8988T (cell line): ENCODE measurements around the gene UBFD1.
"Not testable (repeated sequence)": the region's sequence is repeated elsewhere in the genome, so short reads cannot be mapped to it uniquely, and the experiment has no call there.

Experiments used
- DNase-seq: peaks from one replicate; pipeline ENCODE4 v3.0.0; 2011

UBFD1 gene

DNA sequence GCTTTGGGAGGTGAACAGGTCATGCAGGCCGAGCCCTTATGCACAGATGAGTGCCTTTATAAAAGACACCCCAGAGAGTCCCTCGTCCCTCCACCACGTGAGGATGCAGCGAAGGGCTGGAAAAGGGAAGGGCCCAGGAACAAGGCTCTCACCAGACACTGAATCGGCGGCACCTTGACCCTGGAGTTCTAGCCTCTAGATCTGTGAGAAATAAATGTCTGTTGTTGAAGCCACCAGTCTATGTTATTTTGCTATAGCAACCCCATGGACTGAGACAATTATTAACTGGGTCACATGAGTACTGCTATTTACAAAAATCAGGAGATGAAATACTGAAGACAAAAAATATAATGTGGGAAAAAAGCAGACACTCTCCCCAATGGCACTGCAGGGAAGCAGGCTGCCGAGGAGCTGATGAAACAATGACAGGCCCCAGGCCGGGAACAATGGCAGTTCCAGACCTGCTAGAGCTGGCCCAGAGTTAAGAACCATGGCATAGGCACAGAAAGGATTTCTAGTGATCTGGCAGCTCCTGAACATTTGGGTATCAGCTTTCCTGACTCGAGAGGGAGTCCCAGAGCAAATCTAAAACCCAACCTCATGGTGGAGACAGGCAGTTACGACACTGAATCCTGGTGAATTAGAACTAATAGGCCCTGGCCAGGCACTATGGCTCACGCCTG is 29.4 kb upstream of the UBFD1 start:
- no peak for DNase-seq

DNA sequence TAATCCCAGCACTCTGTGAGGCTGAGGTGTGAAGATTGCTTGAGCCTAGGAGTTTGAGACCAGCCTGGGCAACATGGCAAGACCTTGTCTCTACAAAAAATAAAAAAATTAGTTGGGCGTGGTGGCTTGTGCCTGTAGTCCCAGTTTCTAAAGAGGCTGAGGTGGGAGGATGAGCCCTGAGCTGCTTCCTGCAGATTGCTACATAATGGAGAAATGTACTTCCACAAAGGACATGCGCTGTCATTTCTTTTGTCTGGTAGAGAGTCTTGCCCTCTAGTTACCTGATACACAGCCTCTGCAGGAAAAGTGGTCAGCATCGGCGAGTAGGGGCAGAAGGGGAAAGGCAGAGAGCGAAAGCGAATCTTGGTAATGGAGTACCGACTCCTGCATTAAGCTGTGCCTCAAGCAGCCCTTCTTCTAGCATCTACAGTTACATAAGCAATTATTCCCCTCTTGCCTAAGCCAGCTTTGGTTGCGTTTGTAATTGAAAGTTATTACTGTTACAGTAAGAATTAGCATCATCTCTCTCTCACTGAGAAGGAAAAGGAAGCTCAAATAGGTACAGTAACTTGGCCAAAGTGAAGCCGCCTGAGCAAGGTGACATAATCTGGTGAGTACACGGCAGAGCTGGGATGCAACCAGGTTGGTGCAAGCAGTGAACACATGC is 28.8 kb upstream of the UBFD1 start:
- DNase-seq: no peak

DNA sequence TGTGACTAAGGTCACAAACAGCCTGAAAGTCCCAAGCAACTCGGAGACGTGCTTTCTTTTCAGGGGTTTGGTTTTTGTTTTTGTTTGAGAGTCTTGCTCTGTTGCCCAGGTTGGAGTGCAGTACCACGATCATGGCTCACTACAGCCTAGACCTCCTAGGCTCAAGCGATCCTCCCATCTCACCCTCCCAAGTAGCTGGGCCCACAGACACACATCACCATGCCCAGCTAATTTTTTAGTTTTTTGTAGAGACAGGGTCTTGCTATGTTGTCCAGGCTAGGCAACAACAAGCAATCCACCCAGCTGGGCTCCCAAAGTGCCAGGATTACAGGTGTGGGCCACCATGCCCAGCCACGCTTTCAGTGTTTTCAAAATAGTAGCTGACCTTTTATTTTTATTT is 27.5 kb upstream of the UBFD1 start:
- no peak for DNase-seq

DNA sequence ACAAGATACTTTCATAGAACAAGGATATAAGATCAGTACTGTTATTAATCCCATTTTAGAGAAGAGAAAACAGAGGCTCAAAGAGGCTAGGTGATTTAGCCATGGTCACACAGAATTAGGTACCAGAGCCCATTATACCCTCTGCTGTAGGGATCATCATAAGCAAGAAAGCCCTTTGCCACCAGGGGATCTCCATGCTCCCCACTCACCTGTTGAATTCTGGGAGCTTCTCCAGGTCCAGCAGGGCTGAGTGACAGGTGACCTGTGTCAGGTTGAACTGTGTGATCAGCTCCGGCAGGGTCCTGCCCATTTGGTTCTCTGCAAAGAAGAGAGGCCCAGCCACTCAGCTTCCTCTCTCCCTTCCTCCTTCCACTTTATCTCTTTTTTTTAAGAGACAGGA is 25.1 kb upstream of the UBFD1 start:
- DNase-seq: no peak

DNA sequence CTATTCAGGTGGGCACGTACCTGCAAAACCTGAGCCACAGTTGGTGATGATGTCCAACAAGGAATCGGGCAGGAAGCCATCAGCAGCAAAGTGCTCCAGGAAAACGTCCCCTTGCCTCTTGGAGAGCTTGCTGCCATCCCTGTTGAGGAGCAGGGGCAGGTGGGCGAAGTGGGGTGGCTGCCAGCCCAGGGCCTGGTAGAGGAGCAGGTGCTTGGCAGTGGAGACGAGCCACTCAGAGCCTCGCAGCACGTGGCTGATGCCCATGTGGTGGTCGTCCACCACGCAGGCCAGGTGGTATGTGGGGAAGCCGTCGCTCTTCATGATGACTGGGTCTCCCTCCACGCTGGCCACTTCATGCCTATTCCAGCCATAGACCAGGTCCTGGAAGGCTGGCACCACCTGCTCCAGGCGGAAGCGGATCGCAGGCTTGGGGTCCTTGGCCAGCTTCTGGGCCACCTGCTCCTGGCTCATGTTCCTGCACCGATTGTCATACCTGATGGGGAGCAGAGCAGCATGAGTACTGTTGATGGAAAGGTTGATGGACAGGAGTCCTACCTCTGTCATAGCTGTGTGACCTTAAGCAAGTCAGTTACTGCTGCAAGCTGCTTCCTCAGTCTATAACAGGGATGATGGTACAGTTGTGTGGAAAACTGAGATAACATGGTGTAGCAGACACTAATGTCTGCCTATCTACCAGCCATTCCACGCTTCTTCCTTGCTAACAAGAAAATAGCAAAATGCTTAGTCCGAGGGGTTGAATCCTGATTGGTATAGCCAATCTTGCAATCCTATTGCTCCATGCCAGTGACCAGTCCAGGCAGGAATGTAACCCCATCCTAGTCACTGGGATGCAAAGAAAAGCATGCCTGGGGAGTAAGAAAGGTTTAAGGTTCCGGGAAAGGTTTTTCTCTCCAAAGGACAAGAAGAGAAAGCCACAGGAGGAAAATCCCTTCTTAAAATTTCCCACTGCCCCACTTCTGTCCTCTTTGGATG is 22.4 kb upstream of the UBFD1 start:
- no peak for DNase-seq

DNA sequence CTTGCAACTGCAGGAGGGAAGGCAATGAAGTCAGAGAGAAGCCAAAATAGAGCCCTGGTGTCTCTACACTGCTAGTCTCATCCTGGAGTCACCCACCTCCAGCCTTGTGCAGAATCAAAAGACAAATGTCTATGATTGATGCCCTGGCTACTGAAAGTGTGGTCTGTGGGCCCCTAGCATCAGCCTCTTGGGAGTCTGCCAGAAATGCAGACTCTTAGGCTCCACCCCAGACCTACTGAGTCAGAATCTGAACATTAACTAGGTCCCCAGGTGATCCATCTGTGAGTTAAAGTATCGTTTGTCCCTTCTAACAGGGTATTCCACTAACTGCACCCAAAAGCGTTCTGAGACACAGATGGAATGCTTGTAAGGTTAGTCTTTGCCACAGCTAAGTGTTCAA is 21.6 kb upstream of the UBFD1 start:
- no peak for DNase-seq

DNA sequence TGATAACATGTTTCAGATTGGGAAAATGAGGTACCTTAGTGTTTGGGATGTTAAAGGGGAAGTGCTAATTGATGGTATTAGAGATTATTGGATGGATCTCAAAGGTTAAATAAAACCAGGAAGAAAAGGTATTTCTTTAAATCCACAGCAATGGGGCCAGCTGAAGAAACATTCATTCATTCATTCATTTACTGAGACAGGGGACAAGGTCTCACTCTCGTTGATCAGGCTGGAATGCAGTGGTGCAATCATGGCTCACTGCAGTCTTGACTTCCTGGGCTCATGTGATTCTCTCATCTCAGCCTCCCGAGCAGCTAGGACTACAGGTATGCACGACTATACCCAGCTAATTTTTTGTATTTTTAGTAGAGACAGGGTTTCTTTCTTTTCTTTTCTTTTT is 20.1 kb upstream of the UBFD1 start:
- DNase-seq: no peak

DNA sequence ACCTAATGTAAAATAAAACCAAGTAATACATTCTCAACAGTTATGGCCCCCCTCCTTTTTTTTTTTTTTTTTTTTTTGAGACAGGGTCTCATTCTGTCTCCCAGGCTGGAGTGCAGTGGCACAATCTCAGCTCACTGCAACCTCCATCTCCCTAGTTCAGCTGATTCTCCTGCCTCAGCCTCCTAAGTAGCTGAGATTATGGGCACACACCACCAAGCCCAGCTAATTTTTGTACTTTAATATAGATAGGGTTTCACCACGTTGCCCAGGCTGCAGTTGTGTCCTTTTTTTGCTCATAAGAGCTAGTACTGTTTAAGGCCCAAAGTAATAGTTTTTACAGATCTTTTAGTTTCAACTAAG is 18.6 kb upstream of the UBFD1 start:
- no peak for DNase-seq

DNA sequence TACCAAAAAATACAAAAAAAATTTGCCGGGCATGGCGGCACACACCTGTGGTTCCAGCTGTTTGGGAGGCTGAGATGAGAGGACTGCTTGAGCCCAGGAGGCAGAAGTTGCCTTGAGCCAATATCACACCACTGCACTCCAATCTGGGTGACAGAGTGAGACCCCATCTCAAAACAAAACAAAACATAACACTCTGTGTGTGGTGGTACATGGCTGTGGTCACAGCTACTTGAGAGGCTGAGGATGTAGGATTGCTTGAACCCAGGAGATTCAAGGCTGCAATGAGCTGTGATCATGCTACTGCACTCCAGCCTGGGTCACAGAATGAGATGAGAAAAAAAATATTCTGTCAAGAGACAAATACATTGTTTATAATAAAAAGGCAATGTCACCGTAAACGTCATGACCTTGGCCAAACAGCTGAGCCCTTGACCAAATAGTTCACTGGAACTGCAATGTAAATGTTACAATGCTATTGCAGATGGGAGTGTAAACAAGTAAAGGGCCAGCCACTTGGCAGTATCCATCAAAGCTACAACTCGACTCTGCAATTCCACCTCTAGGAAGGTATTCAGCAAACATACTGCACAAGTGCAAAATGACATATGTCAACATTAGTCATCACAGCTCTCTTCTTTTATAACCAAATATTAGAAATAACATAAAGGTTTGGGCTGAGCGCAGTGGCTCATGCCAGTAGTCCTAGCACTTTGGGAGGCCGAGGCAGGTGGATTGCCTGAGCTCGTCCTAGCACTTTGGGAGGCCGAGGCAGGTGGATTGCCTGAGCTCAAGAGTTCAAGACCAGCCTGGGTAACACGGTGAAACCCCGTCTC is 17.3 kb upstream of the UBFD1 start:
- DNase-seq: no peak

DNA sequence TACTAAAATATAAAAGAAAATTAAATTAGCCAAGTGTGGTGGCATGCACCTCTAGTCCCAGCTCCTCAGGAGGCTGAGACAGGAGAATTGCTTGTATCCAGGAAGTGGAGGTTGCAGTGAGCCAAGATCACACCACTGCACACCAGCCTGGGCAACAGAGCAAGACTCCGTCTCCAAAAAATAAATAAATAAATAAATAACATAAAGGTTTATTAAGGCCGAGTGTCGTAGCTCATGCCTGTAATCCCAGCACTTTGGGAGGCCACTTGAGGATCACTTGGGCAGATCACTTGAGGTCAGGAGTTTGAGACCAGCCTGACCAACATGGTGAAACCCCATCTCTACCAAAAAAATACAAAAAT is 16.7 kb upstream of the UBFD1 start:
- not testable (repeated sequence) for DNase-seq

DNA sequence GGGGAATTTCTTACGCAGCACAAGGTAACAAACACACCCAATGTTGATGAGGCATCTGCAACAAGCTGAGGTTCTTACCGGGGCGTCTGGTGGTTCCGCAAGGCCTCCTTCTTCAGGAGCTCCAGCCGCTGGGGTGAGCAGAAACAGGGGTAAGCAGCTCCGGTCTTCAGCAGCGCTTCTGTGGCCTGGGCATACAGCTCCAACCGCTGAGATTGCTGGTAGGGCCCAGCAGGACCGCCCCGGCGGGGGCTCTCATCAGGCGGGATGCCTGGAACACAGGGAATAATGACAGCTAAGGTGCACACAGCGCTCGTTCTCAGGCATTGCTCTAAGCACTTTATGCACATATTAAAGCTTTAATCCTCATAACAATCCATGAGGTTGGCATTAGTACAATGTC is 13.1 kb upstream of the UBFD1 start:
- DNase-seq: no peak

DNA sequence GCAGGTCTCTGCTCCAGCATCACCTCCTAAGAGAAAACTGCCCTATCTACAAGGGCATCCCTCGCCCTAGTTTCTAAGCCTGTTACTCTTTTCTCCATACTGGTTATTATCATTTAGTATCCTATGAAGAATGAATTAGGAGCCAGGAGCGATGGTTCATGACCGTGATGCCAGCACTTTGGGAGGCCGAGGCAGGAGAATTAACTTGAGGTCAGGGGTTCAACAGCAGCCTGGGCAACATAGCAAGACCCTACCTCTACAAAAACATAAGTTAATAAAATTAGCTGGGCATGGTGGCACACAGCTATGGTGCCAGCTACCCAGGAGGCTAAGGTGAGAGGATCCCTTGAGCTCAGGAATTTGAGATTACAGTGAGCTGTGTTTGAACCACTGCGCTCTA is 7.6 kb upstream of the UBFD1 start:
- no peak for DNase-seq

DNA sequence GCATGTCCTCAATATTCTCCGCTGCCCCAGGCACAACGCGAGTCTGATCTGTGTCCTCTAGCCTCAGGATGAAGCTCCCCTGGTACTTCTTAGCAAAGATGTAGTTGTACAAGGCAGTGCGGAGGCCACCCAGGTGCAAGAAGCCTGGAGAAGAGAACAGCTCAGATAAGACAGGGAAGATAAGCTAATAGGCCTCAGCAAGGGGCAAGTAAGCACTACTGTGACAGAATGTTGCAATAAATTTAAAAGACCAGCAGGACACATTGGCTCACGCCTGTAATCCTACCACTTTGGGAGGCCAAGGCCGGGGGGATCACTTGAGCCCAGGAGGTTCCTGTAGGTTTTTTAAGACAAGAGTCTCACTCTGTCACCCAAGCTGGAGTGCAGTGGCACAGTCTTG is 5.4 kb upstream of the UBFD1 start:
- no peak for DNase-seq

DNA sequence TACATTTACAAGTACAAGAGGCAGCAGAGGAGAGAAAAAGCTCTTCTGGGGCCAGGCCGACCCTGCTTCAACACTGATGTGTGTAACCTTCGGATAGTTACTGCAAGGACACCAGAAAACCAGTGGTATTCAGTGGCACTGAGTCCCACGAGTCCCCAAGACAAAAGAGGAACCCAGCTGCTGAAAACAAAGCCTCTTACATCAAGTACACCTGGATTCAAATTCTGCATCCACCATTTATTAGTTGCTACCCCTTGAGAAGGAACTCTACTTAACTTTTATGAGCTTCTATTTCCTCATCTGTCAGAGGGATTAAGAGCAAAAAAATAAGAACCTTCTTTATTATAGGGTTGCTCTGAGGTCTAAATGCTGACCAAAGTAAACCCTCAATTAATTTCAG is 3.0 kb upstream of the UBFD1 start:
- DNase-seq: no peak

DNA sequence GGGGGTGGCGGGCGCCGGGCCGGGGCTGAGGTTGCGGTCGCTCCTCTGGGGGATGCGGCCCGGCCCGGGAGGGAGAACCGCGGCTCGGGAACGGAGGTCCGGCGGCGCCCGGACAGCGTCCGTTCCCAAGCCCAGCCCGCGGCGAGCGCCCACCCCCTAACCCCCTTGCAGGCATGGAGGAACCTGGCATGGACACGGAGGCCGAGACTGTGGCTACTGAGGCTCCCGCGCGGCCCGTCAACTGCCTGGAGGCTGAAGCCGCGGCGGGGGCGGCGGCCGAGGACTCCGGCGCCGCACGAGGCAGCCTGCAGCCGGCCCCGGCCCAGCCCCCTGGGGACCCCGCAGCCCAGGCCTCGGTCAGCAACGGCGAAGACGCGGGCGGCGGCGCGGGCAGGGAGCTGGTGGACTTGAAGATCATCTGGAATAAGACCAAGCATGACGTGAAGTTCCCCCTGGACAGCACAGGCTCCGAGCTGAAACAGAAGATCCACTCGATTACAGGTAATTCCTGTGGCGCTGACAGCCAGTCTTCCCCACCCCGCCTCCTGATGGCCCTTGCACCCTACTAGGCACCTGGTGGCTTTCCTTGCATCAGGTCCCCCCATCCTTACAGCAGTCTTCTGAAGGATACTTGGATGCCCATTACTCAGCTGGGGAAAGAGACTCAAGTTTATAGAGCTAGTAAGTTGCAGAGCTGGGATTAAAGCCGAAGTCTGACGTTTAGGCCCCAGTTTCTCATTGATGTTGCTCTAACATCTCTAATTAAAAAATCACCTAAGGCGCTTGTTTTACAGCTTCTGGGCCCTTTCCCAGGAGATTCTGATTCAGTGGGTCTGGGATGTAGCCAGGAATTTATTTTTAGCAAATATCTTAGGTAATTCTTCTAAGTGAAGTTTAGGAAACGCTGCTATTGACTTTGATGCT is 514 bp downstream of the UBFD1 start:
- DNase-seq: no peak

DNA sequence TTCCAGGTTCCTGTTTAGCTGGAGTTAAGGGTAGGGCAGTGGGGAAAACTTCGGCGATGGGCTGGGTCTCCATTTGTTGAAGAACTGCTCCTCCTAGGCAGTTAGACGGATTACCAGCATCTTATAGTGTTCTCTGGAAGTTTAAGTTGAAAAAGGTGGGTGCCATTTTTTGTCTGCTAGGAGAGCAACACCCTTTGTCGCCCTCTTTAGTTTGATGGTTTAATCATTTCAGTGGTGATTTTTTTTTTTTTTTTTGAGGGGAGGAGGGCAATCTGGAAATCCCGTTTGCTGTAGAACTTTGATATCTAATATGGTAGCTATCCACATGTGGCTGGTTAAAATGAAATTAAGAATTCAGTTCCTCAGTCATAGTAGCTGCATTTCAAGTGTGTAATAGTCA is 4.1 kb downstream of the UBFD1 start:
- DNase-seq: no peak

DNA sequence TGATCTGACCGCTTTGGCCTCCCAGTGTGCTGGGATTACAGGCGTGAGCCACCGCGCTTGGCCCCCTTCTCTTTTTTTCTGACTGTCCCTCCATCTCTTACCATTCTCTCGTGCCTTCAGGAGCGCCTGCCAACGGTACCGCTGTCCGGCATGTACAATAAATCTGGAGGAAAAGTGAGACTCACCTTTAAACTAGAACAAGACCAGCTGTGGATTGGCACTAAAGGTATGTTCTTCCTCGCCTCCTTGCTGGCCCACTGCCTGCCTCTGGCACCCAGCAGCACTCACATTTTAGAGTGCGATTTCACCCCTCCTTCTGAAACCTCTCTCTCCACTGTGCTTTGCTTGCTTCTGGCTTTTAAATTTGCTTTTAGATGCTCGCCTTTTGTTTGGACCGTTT is 5.0 kb downstream of the UBFD1 start:
- DNase-seq: no peak

DNA sequence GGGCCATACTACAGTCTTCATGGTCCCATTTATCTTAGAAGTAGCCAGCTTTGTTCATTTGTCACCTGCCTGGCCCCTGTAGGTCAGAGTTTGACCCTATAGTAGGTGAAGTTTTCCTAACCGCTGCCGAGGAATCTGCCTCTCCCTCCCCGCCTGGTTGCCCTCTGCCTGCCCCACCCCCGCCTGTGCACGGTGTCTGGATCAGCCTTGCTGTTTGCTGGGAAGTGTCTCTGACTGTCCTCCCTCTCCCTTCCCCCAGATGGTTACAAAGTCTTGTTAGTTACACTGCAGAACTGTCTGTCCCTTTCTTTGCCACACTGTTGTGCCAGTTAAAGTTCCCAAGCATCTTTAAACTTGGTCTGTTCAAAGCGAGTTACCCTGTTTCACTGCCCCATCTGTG is 5.7 kb downstream of the UBFD1 start:
- DNase-seq: no peak

DNA sequence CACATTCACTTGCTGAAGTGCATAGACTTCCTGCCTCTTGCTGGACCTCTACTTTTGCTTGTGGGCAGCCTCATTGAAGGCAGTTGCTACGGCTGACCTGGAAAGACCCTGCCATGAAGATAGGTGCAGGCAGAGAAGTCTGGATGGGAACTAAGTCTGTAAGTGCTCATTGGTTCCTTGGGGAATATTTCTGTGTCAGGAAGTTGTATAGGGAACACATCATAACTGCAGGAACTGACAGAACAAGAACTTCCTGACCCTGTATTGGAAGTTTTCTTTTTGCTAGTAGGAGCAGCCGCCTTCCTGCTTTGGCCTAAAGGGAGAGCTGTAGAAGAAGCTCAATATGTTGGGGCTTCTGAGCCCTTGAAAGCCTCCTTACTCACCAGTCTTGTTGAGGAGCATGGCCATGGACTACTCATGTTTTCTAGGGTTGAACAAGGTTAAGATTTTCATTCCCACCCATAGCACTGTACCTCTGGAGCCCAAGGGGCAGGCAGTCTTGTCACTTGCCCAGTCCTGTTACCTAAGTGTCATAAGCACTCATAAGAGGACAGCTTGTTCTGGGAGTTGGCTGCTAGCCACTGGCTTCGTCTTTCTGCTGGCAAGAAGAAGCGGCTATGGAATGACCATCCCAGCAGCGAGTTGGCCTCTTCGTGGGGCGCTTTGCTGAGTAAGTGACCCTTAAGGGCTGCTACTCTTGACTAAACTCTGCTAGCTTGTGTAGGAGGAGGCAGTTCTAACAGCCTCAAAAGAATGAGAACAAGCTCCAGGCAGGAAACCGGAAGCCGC is 7.2 kb downstream of the UBFD1 start:
- no peak for DNase-seq

DNA sequence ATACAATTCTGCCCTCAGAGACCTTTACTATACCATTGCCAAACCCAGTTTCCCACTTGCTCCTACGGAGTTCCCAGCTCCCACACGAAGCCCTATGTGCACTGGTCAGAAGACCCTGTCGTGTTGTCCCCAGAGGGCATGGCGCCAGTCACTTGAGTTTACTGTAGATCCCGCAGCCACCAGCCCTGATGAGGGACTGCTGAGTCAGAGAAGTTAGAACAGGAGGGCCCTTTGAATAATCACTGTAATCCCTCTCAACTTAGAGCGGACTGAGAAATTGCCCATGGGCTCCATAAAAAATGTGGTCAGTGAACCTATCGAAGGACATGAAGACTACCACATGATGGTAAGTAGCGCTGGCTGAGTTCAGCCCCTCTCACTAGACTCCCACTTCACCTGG is 9.2 kb downstream of the UBFD1 start:
- DNase-seq: no peak

DNA sequence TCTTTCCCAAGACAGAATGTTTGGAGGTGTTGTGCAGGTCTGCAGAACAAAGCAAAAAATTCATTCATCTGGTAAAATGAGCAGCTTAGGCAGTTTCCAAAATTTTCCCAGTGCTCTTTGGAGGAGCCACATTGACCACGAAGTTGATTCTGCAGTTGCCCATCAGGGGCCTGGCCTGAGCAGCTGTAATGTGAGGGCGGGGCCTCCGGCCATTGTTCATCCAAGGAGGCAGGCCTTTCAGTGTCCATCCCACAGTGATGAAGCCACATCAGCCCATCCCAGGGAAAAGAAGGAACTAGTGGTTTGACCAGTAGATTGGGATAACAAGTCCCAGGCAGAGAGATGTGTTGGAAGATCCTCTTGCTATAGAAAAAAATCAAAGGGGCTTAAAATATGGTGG is 10.1 kb downstream of the UBFD1 start:
- no peak for DNase-seq
